ENCODE results near the gene INPP4B. TPM values are rescaled to one million over a fixed set of nuclear protein-coding genes. Genes with fewer than 3 reads are reported as not detected.

The INPP4B gene
- total and polyA plus RNA-seq, 2 of the 4 experiments (the other 2 are of a cell fraction): 1.8 to 14.0 TPM

- WGBS, 2 experiments (ENCODE audit: extremely low coverage in 2 of 2, insufficient read length in 1 of 2): no CpG with 5 or more reads among the region's 4 CpGs
- intact Hi-C loops (cut with micrococcal nuclease): loop anchor here (2.0 kb wide), 1 partner anchor 25 kb away; no protein-coding TSS in a partner anchor
- no peak for TF ChIP-seq SMC3 (IDR thresholded peaks at IDR 0.05; ENCODE audit: low read depth, low read length)
- TF ChIP-seq, protein P1, sequence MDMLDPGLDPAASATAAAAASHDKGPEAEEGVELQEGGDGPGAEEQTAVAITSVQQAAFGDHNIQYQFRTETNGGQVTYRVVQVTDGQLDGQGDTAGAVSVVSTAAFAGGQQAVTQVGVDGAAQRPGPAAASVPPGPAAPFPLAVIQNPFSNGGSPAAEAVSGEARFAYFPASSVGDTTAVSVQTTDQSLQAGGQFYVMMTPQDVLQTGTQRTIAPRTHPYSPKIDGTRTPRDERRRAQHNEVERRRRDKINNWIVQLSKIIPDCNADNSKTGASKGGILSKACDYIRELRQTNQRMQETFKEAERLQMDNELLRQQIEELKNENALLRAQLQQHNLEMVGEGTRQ (IDR thresholded peaks at IDR 0.05; ENCODE audit: low read depth, low read length): peak; percentile 36; the same call in 1 of the 2 replicates
- no peak for TF ChIP-seq ELK1 (IDR thresholded peaks at IDR 0.05; ENCODE audit: borderline replicate concordance, low read depth, low read length)
- peak; percentile 13; the same call in 1 of the 2 replicates for TF ChIP-seq BHLHE40 (IDR thresholded peaks at IDR 0.05; ENCODE audit: low read depth, low read length)
- TF ChIP-seq RCOR1 (IDR thresholded peaks at IDR 0.05; ENCODE audit: insufficient replicate concordance, low read length): no peak
- TF ChIP-seq, protein P2, sequence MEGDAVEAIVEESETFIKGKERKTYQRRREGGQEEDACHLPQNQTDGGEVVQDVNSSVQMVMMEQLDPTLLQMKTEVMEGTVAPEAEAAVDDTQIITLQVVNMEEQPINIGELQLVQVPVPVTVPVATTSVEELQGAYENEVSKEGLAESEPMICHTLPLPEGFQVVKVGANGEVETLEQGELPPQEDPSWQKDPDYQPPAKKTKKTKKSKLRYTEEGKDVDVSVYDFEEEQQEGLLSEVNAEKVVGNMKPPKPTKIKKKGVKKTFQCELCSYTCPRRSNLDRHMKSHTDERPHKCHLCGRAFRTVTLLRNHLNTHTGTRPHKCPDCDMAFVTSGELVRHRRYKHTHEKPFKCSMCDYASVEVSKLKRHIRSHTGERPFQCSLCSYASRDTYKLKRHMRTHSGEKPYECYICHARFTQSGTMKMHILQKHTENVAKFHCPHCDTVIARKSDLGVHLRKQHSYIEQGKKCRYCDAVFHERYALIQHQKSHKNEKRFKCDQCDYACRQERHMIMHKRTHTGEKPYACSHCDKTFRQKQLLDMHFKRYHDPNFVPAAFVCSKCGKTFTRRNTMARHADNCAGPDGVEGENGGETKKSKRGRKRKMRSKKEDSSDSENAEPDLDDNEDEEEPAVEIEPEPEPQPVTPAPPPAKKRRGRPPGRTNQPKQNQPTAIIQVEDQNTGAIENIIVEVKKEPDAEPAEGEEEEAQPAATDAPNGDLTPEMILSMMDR (conservative IDR thresholded peaks at IDR 0.05; ENCODE audit: low read depth, low read length): no peak
- TF ChIP-seq CHD1 (IDR thresholded peaks at IDR 0.05; ENCODE audit: low read depth, low read length): no peak
- no peak for TF ChIP-seq MXI1 (IDR thresholded peaks at IDR 0.05; ENCODE audit: borderline replicate concordance, low read depth, low read length)
- no peak for TF ChIP-seq FOS (IDR thresholded peaks at IDR 0.05; ENCODE audit: low read depth, low read length)
- TF ChIP-seq RAD21 (IDR thresholded peaks at IDR 0.05; ENCODE audit: low read length): no peak
- no peak for TF ChIP-seq RFX5 (IDR thresholded peaks at IDR 0.05; ENCODE audit: low read depth, low read length)
- no peak for TF ChIP-seq NFE2L2 (IDR thresholded peaks at IDR 0.05; ENCODE audit: low read depth, low read length)
- TF ChIP-seq MAFK (IDR thresholded peaks at IDR 0.05; ENCODE audit: low read depth, low read length): peak; percentile 68; the same call in 1 of the 2 replicates
- TF ChIP-seq CEBPB (IDR thresholded peaks at IDR 0.05; ENCODE audit: low read depth, low read length): peak; percentile 68
Observed at GRCh38 chr4:142379277-142380051, 466.6 kb downstream of the INPP4B start.

More at GRCh38 chr4:142379277-142380051, 466.6 kb downstream of the INPP4B start:
- peak overlapping the region; percentile 65 for H3K56ac ChIP-seq (ENCODE audit: extremely low read depth, insufficient read depth, low read length)
- no peak overlapping the region for H3K4me3 ChIP-seq (ENCODE audit: insufficient read depth, low read depth, low read length)
- ChIA-PET POLR2A (ENCODE audit: unreplicated experiment) (no interaction called here), CTCF (interaction anchor here (0.9 to 1.2 kb wide), 2 partner anchors 11 to 26 kb away, joined by 3 to 5 read pairs; no protein-coding TSS in a partner anchor)
- peaks cover 0 to 8% of the 10 kb centered on the region in 2 experiments; a peak in 2 of 4 replicates for H3K79me1 ChIP-seq (ENCODE audit: low read depth in 1 of 2, low read length in 2 of 2)
- peak overlapping the region; percentile 91 for H3K14ac ChIP-seq (replicated peaks; ENCODE audit: low read depth, low read length)
- in situ Hi-C loops (cut with MboI; ENCODE audit: low sequenced_read_pairs): no loop called here
- dilution Hi-C loops (cut with HindIII; ENCODE audit: low sequenced_read_pairs, unreplicated experiment): no loop called here
- peak overlapping the region; percentile 98 for H3K27ac ChIP-seq (ENCODE audit: insufficient read depth, low read length)
- H3K36me3 ChIP-seq (ENCODE audit: control insufficient read depth, insufficient read depth, low read length): 0 out of 2 replicates have a peak, but pooled peaks cover 2% of the 10 kb centered on the region
- H2BK20ac ChIP-seq (ENCODE audit: low read depth, low read length): peak overlapping the region; percentile 97
- H3K18ac ChIP-seq (ENCODE audit: low read depth, low read length): peak overlapping the region; percentile 96
- DNase-seq: peak; percentile 90
- peak overlapping the region; percentile 96 for H4K91ac ChIP-seq (ENCODE audit: insufficient read depth, low read depth, low read length)
- H3K4me1 ChIP-seq (ENCODE audit: control insufficient read depth, insufficient read depth, low read length): peaks cover 9% of the 10 kb centered on the region
- peak overlapping the region; percentile 69; the same call in 2 of the 3 replicates for H2BK15ac ChIP-seq (ENCODE audit: low read depth, low read length)
- H2AK5ac ChIP-seq (ENCODE audit: low read depth, low read length): peak overlapping the region; percentile 99
- no TSS peak for BruUV-seq (replicated peaks)
- H3K9me3 ChIP-seq (ENCODE audit: control insufficient read depth, insufficient read depth, low read length): no peaks in the 10 kb centered on the region
- H3K4ac ChIP-seq (ENCODE audit: low read depth, low read length): peak overlapping the region; percentile 99
- H2BK120ac ChIP-seq (ENCODE audit: low read depth, low read length): peak overlapping the region; percentile 99
- peak overlapping the region; percentile 76 for H3K9ac ChIP-seq (ENCODE audit: low read depth, low read length)
- H2BK5ac ChIP-seq (ENCODE audit: low read depth, low read length, poor library complexity, severe bottlenecking): peak overlapping the region; percentile 89
- peak overlapping the region; percentile 90 for H3K4me2 ChIP-seq (ENCODE audit: low read depth, low read length)
- no peaks in the 10 kb centered on the region for H3K27me3 ChIP-seq (ENCODE audit: control insufficient read depth, insufficient read depth, low read length)
- H3K23ac ChIP-seq (ENCODE audit: low read depth, low read length): peak overlapping the region; percentile 96
- peaks cover 5% of the 10 kb centered on the region for H3K9me1 ChIP-seq (ENCODE audit: insufficient read depth, low read length)
- H4K20me1 ChIP-seq (ENCODE audit: insufficient read depth, low read length): no peaks in the 10 kb centered on the region
- ATAC-seq (ENCODE audit: low read depth): peak; percentile 87
- peak overlapping the region; percentile 96 for H4K5ac ChIP-seq (ENCODE audit: low read depth, low read length)
- H2AFZ ChIP-seq (replicated peaks; ENCODE audit: low read length, poor library complexity): peak overlapping the region; percentile 70
- peak overlapping the region; percentile 30 for H2AK9ac ChIP-seq (replicated peaks; ENCODE audit: low read depth, low read length, poor library complexity)
- peak overlapping the region; percentile 73 to 96 for H4K8ac ChIP-seq (ENCODE audit: low read depth in 2 of 2, low read length in 2 of 2)
